Spleen (tissue), 7 donors: Measurements from ENCODE around the gene APLF.

Experiments used
- POLR2A ChIP-seq, 3 donors: fragments of 450-650 bp; IDR thresholded peaks; one replicate each; pipeline ENCODE4 v1.5.1; 2017; ENCODE audit warnings: antibody characterized with exemption in 3 of 3, mild to moderate bottlenecking in 1 of 3
- POLR2AphosphoS5 ChIP-seq, 3 donors: sonication (generic); formaldehyde crosslinking; IDR thresholded peaks; one replicate each; pipeline ENCODE4 v1.5.1; 2017; ENCODE audit warnings: antibody characterized with exemption in 3 of 3
- TF ChIP-seq, protein P1 (sequence below), 11 experiments: fragments of 200-600 bp in 7 of 11; fragments of 450-650 bp in 4 of 11; sonication (generic) in 4 of 11; IDR thresholded peaks in 8 of 11; conservative IDR thresholded peaks in 3 of 11; 1 replicate in 7 of 11; 2 replicates in 4 of 11; pipeline versions ENCODE4 v1.4.0 to v1.8.0; 2016 to 2021; ENCODE audit warnings: antibody characterized with exemption in 11 of 11, inconsistent platforms in 4 of 11, mild to moderate bottlenecking in 1 of 11
- donor health status: DM: no; HTN: no; CAD: no; lungs with moderate emphysema.
- donor health status: DM: no; HTN: no; CAD: no.
- donor health status: DM: no; HTN: no; CAD: no.

GRCh38 chr2:68434981-68435380 is 32.4 kb upstream of the APLF start:
- TF ChIP-seq POLR2AphosphoS5 (IDR thresholded peaks at IDR 0.05) (no peak), POLR2A (IDR thresholded peaks at IDR 0.05) (no peak)
- TF ChIP-seq, protein P1, sequence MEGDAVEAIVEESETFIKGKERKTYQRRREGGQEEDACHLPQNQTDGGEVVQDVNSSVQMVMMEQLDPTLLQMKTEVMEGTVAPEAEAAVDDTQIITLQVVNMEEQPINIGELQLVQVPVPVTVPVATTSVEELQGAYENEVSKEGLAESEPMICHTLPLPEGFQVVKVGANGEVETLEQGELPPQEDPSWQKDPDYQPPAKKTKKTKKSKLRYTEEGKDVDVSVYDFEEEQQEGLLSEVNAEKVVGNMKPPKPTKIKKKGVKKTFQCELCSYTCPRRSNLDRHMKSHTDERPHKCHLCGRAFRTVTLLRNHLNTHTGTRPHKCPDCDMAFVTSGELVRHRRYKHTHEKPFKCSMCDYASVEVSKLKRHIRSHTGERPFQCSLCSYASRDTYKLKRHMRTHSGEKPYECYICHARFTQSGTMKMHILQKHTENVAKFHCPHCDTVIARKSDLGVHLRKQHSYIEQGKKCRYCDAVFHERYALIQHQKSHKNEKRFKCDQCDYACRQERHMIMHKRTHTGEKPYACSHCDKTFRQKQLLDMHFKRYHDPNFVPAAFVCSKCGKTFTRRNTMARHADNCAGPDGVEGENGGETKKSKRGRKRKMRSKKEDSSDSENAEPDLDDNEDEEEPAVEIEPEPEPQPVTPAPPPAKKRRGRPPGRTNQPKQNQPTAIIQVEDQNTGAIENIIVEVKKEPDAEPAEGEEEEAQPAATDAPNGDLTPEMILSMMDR (IDR thresholded peaks at IDR 0.05 in 8 of 11, conservative IDR thresholded peaks at IDR 0.05 in 3 of 11), result no peak
